ENCODE data around the gene TNRC18. TPM values are rescaled to one million over a fixed set of nuclear protein-coding genes. Genes with fewer than 3 reads are reported as not detected.
"Not testable (repeated sequence)": the region's sequence is repeated elsewhere in the genome, so short reads cannot be mapped to it uniquely, and the experiment has no call there.

The TNRC18 gene
- total RNA-seq, 1 donor from 2014 or later, result 50.1 TPM

- no peak for DNase-seq
Observed at GRCh38 chr7:5315761-5316160, 107.9 kb downstream of the TNRC18 start.

GRCh38 chr7:5314864-5315263, 108.8 kb downstream of the TNRC18 start:
- no peak for DNase-seq

GRCh38 chr7:5313076-5313885, 110.4 kb downstream of the TNRC18 start:
- not testable (repeated sequence) for DNase-seq

GRCh38 chr7:5312276-5313070, 111.2 kb downstream of the TNRC18 start:
- DNase-seq, result not testable (repeated sequence)

- no peak for DNase-seq
Observed at GRCh38 chr7:5310822-5311405, 112.7 kb downstream of the TNRC18 start.

GRCh38 chr7:5309146-5309545, 114.5 kb downstream of the TNRC18 start:
- DNase-seq, result no peak

GRCh38 chr7:5307221-5308142, 116.2 kb downstream of the TNRC18 start:
- DNase-seq, result not testable (repeated sequence)

- DNase-seq, result not testable (repeated sequence)
Observed at GRCh38 chr7:5305050-5305449, 118.6 kb downstream of the TNRC18 start.

GRCh38 chr7:5303591-5304505, 119.8 kb downstream of the TNRC18 start:
- DNase-seq, result no peak

- no peak for DNase-seq
Observed at GRCh38 chr7:5303061-5303460, 120.6 kb downstream of the TNRC18 start.

GRCh38 chr7:5302577-5302976, 121.1 kb downstream of the TNRC18 start:
- no peak for DNase-seq

GRCh38 chr7:5300366-5300765, 123.3 kb downstream of the TNRC18 start:
- DNase-seq, result no peak

GRCh38 chr7:5296611-5297226, 126.9 kb downstream of the TNRC18 start:
- no peak for DNase-seq

GRCh38 chr7:5296015-5296610, 127.5 kb downstream of the TNRC18 start:
- no peak for DNase-seq

- no peak for DNase-seq
Observed at GRCh38 chr7:5295039-5296014, 128.3 kb downstream of the TNRC18 start.

- no peak for DNase-seq
Observed at GRCh38 chr7:5294169-5294987, 129.3 kb downstream of the TNRC18 start.

GRCh38 chr7:5291711-5292335, 131.8 kb downstream of the TNRC18 start:
- not testable (repeated sequence) for DNase-seq
